Tibial nerve (tissue), 4 donors: Measurements from ENCODE around the gene ST3GAL6. TPM values are rescaled to one million over a fixed set of nuclear protein-coding genes. Genes with fewer than 3 reads are reported as not detected.

Experiments used
- DNase-seq, 2 donors: peaks; one replicate each; pipeline ENCODE4 v3.0.0-alpha.2; 2019; ENCODE audit warnings: low spot score in 2 of 2
- H3K27ac ChIP-seq, 4 donors: fragments of 200-600 bp; sonication (generic) in 3 of 4; one replicate each; pipeline ENCODE4 v1.5.1; 2017 to 2019; ENCODE audit warnings: mild to moderate bottlenecking in 1 of 4
- H3K27me3 ChIP-seq, 2 donors: fragments of 200-600 bp; sonication (generic) in 1 of 2; one replicate each; pipeline versions ENCODE4 v1.5.1 to v1.6.0; 2017 to 2019
- H3K36me3 ChIP-seq, 3 donors: fragments of 200-600 bp; sonication (generic); one replicate each; pipeline ENCODE4 v1.5.1; 2018 to 2019
- H3K4me1 ChIP-seq, 4 donors: fragments of 200-600 bp; sonication (generic) in 3 of 4; one replicate each; pipeline ENCODE4 v1.5.1; 2017 to 2019
- H3K4me3 ChIP-seq, 4 donors: fragments of 200-600 bp; sonication (generic) in 3 of 4; one replicate each; pipeline ENCODE4 v1.5.1; 2017 to 2019; ENCODE audit warnings: mild to moderate bottlenecking in 1 of 4, moderate library complexity in 1 of 4
- H3K9me3 ChIP-seq, 4 donors: fragments of 200-600 bp; sonication (generic) in 3 of 4; one replicate each; pipeline ENCODE4 v1.5.1; 2017 to 2019
- EP300 ChIP-seq, 2 donors: sonication (generic); formaldehyde crosslinking; IDR thresholded peaks; one replicate each; pipeline ENCODE4 v1.6.1; 2017; ENCODE audit warnings: antibody characterized with exemption in 2 of 2, mild to moderate bottlenecking in 1 of 2
- POLR2A ChIP-seq, 2 donors: fragments of 450-650 bp; IDR thresholded peaks; one replicate each; pipeline ENCODE4 v1.6.1; 2017; ENCODE audit warnings: antibody characterized with exemption in 2 of 2, mild to moderate bottlenecking in 2 of 2, moderate library complexity in 2 of 2
- WGBS, 2 donors: methylation state at CpG; one replicate each; pipeline ENCODE4 v1.1.5; 2018; 5-methylcytosine and 5-hydroxymethylcytosine counted together
- total RNA-seq, 4 donors: library from RNA; depleted of rRNA; stranded (reverse); fragments of >200 nt; gene quantifications; one replicate each; pipeline ENCODE4 v1.1.0, GENCODE V29; 2016
- TF ChIP-seq, protein P1 (sequence below), 5 experiments: fragments of 200-600 bp in 3 of 5; fragments of 450-650 bp in 2 of 5; sonication (generic) in 3 of 5; IDR thresholded peaks; one replicate each; pipeline ENCODE4 v1.5.1; 2016 to 2019; ENCODE audit warnings: antibody characterized with exemption in 5 of 5, mild to moderate bottlenecking in 3 of 5, moderate library complexity in 2 of 5

ST3GAL6 gene
- total RNA-seq, 4 donors from 2014 or later, result 9.2 to 54.6 (median 10.1) TPM

DNA sequence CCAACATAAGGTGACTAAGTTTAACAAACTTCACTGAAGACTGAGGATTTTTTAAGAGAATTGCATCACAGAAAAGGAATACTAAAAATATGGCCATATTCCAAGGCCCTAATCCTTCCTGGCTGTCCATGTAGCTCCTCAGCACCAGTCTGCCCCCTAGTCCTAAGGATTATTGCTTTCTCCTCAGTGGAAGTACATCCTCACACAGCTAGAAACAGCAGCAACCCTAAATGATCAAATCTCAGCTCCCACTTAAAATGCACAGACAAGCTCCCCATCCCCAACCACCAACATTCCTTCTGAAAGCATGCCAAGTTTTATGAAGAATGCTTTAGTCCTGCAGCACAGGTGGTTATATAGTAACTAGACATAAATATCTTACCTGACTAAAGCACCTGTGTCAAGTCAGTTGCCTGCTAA lies 14.7 kb downstream of the ST3GAL6 start:
- peaks cover 0 to 64% (median 19%) of the 10 kb centered on the region in 4 donors for H3K4me1 ChIP-seq
- DNase-seq, result no peak
- H3K27me3 ChIP-seq, result no peaks in the 10 kb centered on the region
- no peaks in the 10 kb centered on the region for H3K36me3 ChIP-seq
- TF ChIP-seq, protein P1, sequence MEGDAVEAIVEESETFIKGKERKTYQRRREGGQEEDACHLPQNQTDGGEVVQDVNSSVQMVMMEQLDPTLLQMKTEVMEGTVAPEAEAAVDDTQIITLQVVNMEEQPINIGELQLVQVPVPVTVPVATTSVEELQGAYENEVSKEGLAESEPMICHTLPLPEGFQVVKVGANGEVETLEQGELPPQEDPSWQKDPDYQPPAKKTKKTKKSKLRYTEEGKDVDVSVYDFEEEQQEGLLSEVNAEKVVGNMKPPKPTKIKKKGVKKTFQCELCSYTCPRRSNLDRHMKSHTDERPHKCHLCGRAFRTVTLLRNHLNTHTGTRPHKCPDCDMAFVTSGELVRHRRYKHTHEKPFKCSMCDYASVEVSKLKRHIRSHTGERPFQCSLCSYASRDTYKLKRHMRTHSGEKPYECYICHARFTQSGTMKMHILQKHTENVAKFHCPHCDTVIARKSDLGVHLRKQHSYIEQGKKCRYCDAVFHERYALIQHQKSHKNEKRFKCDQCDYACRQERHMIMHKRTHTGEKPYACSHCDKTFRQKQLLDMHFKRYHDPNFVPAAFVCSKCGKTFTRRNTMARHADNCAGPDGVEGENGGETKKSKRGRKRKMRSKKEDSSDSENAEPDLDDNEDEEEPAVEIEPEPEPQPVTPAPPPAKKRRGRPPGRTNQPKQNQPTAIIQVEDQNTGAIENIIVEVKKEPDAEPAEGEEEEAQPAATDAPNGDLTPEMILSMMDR (IDR thresholded peaks at IDR 0.05), result no peak
- no peak for TF ChIP-seq EP300 (IDR thresholded peaks at IDR 0.05)
- TF ChIP-seq POLR2A (IDR thresholded peaks at IDR 0.05), result no peak
- no peaks in the 10 kb centered on the region for H3K9me3 ChIP-seq
- H3K4me3 ChIP-seq, result no peak overlapping the region
- peak overlapping the region in 2 of 4 donors; percentile 80 to 91 for H3K27ac ChIP-seq

DNA sequence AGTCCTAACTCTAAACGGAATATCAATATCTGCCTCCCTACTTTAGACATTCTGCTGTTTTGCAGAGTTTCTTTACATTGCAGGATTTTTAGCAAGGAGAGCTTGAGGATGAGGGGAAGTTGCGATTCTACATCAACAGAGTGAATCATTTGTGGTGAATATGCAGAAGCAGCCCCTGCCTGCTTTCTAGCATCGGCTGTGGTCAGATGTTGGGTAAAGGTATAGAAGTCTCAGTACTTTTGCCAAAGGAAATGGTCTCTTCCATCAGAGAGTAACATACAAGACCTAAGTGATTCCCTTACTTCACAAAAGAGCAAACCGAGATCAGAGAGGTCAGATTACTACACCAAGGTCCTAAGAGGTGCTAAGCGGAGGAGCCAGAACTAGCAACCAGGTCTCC lies 15.2 kb downstream of the ST3GAL6 start:
- peak overlapping the region in 2 of 4 donors; percentile 80 to 91 for H3K27ac ChIP-seq
- H3K27me3 ChIP-seq, result no peaks in the 10 kb centered on the region
- 79 to 81% methylated on average over 5 of the region's 5 CpGs for WGBS, 2 donors
- TF ChIP-seq, protein P1 (IDR thresholded peaks at IDR 0.05), result no peak
- no peak for TF ChIP-seq POLR2A (IDR thresholded peaks at IDR 0.05)
- no peak for TF ChIP-seq EP300 (IDR thresholded peaks at IDR 0.05)
- H3K4me3 ChIP-seq, result no peak overlapping the region
- H3K4me1 ChIP-seq, result peaks cover 0 to 65% (median 19%) of the 10 kb centered on the region in 4 donors
- H3K36me3 ChIP-seq, result no peaks in the 10 kb centered on the region
- no peaks in the 10 kb centered on the region for H3K9me3 ChIP-seq
- no peak for DNase-seq

DNA sequence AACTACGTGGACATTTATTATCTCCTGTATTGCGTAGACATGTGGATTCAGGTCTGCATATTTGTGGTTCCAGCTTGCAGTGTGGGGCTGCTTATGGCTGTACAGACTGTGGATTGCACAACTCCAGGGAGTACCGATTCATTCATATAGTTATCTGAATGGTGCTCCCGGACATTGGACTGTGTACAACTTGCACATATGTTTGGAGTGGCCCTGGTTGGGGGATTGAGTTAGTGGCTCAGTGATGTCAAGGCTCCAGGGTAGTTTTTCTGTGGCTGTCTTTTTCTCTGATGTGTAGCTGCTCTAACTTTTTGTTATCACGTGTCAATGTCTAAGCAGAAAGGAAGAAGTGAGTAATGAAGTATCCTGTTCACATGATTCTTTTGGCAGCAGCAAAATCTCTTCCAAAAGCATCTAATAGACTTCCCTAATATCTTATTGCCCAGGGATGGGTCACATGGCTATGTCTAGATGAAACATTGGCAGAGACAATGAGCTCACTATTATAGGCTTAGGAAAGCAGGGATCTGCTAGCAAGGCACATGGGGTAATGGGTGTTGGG lies 15.8 kb downstream of the ST3GAL6 start:
- Histone ChIP-seq H3K36me3 (no peaks in the 10 kb centered on the region), H3K4me1 (peaks cover 0 to 71% (median 19%) of the 10 kb centered on the region in 4 donors), H3K4me3 (no peak overlapping the region), H3K9me3 (no peaks in the 10 kb centered on the region), H3K27me3 (no peaks in the 10 kb centered on the region), H3K27ac (peak overlapping the region; percentile 50 to 91 (median 75))
- peak in 1 of 2 donors; percentile 27 for DNase-seq
- TF ChIP-seq EP300 (IDR thresholded peaks at IDR 0.05), result peak; percentile 47 to 72
- TF ChIP-seq, protein P1 (IDR thresholded peaks at IDR 0.05), result no peak
- 38 to 44% methylated on average over 5 of the region's 5 CpGs for WGBS, 2 donors

DNA sequence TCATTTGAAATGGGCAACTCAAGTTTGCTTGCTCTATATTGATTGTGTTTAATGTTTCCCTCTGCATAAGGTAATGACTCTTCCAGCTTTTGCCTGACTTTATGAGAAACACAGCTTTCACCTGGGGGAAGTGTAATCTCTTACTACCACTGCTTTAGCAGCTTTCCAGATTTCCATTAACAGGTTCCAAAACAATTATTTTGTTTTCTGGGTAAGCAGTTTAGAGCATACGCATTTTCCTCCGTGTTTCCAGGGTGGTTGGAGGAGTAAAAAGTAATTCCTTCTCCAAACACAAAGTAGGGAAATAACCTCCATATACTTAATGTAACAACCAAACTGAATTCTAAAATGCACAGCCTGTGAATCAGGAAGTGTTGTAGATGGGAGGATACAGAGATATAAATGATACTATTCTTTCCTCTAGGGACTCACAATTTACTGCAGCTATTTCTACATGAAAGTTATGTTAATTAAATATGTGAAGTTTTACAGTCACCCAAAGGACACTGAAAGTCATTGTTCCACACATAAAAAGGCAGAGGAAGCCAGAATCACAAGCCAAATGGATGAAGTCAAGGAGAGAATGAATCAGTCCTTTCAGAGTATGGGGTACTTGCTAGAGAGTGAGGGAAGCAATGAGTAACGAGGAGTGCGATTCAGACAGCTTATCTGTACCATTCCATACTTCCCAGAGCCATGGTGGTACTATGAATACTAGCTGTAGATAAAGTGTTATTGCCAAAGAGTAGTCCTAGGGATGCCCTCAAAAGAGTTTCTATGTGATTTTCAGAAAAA lies 16.6 kb downstream of the ST3GAL6 start:
- no peaks in the 10 kb centered on the region for H3K36me3 ChIP-seq
- TF ChIP-seq EP300 (IDR thresholded peaks at IDR 0.05), result peak in 1 of 2 donors; percentile 72
- TF ChIP-seq, protein P1 (IDR thresholded peaks at IDR 0.05), result no peak
- DNase-seq, result no peak
- no peak overlapping the region for H3K4me3 ChIP-seq
- peak overlapping the region; percentile 46 to 91 (median 75) for H3K27ac ChIP-seq
- no peaks in the 10 kb centered on the region for H3K27me3 ChIP-seq
- peaks cover 0 to 79% (median 22%) of the 10 kb centered on the region in 4 donors for H3K4me1 ChIP-seq
- 37 to 39% methylated on average over 4 of the region's 4 CpGs for WGBS, 2 donors
- no peaks in the 10 kb centered on the region for H3K9me3 ChIP-seq

DNA sequence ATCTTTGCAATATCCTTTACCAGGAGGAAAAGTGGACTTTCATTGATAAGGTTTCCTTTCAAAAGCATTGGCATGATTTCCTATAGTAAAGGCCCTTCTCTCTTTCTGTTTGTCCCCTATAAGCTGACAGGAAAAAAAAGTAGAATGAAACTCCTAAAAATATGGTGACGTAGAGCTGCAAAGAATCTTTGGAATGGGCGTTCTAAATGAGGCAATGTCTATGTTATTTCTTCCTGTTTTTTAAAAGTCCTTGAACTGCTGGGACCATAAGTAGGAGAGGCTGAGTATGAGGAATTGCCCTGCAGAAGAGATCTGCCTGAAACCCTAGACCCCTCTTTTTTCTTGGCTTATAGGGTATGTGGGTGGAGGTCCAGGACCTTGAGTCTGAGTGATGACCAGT lies 17.2 kb downstream of the ST3GAL6 start:
- TF ChIP-seq POLR2A (IDR thresholded peaks at IDR 0.05) (no peak), EP300 (IDR thresholded peaks at IDR 0.05) (no peak)
- TF ChIP-seq, protein P1 (IDR thresholded peaks at IDR 0.05), result no peak
- no peak for DNase-seq
- Histone ChIP-seq H3K27me3 (no peaks in the 10 kb centered on the region), H3K4me3 (no peak overlapping the region), H3K27ac (peak overlapping the region; percentile 46 to 91 (median 75)), H3K4me1 (peaks cover 0 to 85% (median 22%) of the 10 kb centered on the region in 4 donors), H3K36me3 (no peaks in the 10 kb centered on the region), H3K9me3 (no peaks in the 10 kb centered on the region)
- WGBS, 2 donors, result 55 to 60% methylated on average over 2 of the region's 2 CpGs
